AG04449 (cell line): ENCODE data around the gene LUC7L.

ENCODE experiments used
- CTCF ChIA-PET: fragments of 350-600 bp; formaldehyde crosslinking; extraction: SDS; loops from one replicate; lab custom pipeline; 2021; ENCODE audit warnings: antibody characterized with exemption; lab: Yijun Ruan, JAX
- POLR2A ChIA-PET: fragments of 400-600, 350-600 bp; formaldehyde crosslinking; extraction: SDS; loops from one replicate; lab custom pipeline; 2020; ENCODE audit warnings: antibody characterized with exemption, inconsistent platforms; lab: Yijun Ruan, JAX
- DNase-seq: peaks from one replicate; pipeline ENCODE4 v3.0.0-alpha.2; 2010; ENCODE audit warnings: low read depth, low spot score
- H3K4me3 ChIP-seq: 2 replicates; pipeline ENCODE4 v1.5.1; 2011; ENCODE audit warnings: low read depth, mild to moderate bottlenecking, control low read depth, low read length
- TF ChIP-seq, protein P1 (sequence below): IDR thresholded peaks from one replicate; pipeline ENCODE4 v1.5.1; 2011; ENCODE audit warnings: mild to moderate bottlenecking, moderate library complexity, low read length, control low read depth, inconsistent platforms; ENCODE audit not compliant: insufficient read depth; ENCODE audit errors: missing control alignments

The LUC7L gene

DNA sequence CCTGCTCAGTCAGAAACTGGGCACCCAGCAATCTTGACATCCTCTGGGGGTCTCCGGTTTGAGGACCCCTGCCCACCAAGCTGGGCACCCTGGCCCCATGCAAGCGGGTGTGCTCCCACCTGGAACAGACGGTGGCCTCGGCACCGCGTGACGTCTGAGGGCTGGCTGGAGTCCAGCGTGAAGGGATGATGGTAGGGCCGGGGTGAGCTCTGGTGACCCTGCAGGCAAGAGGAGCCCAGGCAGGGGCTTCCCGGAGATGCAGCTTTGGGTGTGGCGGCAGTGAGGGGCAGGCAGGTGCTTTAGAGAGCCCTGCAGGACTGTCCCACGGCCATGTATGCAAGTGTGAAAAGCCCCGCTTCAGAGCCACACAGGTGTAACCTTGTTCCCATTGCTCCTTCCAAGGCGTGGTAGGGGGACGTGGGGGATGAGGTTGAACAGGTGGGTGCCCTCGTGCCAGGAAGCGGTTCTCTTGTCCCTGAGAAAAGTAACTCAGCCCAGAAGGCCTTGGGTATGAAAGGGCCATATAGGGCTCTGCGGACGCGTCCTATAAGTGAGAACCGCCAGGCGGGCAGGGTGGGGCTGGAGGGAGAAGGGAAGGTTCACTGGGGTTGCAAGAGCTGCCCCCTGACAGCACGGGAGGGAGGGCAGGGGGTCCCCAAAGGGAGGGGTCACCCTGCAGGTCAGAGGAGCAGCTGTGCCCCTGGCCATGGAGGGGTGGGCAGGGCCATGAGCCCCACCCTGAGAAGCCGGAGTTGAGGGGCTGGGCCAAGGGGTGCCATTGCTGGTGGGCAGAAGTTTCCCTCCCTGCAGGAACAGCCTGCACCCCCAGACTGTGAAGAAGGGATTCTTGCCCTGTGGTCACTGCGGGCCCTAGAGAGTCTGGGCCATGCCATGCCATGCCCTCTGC is 37.3 kb upstream of the LUC7L start:
- TF ChIP-seq, protein P1, sequence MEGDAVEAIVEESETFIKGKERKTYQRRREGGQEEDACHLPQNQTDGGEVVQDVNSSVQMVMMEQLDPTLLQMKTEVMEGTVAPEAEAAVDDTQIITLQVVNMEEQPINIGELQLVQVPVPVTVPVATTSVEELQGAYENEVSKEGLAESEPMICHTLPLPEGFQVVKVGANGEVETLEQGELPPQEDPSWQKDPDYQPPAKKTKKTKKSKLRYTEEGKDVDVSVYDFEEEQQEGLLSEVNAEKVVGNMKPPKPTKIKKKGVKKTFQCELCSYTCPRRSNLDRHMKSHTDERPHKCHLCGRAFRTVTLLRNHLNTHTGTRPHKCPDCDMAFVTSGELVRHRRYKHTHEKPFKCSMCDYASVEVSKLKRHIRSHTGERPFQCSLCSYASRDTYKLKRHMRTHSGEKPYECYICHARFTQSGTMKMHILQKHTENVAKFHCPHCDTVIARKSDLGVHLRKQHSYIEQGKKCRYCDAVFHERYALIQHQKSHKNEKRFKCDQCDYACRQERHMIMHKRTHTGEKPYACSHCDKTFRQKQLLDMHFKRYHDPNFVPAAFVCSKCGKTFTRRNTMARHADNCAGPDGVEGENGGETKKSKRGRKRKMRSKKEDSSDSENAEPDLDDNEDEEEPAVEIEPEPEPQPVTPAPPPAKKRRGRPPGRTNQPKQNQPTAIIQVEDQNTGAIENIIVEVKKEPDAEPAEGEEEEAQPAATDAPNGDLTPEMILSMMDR: no peak
- no peak for DNase-seq
- H3K4me3 ChIP-seq: no peak overlapping the region
- ChIA-PET POLR2A (no interaction called here), CTCF (no interaction called here)

GRCh38 chr16:265711-266110 is 36.5 kb upstream of the LUC7L start:
- DNase-seq: no peak
- TF ChIP-seq, protein P1: no peak
- POLR2A ChIA-PET: interaction anchor here (0.6 kb wide), 1 partner anchor 10 kb away, joined by 3 read pairs; no protein-coding TSS in a partner anchor
- no peak overlapping the region for H3K4me3 ChIP-seq
- CTCF ChIA-PET: no interaction called here

DNA sequence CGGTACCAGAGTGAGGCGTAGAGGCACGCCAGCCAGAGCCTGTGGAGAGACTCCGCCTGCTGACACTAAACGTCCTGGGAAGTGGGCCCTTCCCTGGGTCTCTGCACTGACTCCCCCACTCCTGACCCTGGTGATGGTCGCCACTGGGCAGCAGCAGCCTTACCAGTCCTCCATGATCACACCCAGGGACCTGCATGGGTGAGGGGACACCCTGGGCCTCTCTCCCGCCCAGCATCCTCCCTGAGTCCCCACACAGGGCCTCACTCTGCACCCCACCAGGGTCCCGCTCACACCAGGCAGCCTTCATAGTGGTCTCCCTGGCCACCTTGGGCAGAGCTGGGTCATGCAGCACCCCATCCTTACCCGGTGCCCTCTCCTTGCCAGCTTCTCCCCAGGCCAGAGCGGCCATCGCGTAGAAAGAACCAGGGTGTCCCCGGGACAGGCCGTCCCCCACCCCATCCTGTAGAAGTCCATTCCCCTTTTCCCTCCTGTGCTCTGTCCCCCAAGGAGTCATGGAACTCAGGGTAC is 35.8 kb upstream of the LUC7L start:
- POLR2A ChIA-PET: interaction anchor here (0.6 kb wide), 1 partner anchor 10 kb away, joined by 3 read pairs; no protein-coding TSS in a partner anchor
- TF ChIP-seq, protein P1: no peak
- DNase-seq: no peak
- H3K4me3 ChIP-seq: no peak overlapping the region
- CTCF ChIA-PET: no interaction called here

DNA sequence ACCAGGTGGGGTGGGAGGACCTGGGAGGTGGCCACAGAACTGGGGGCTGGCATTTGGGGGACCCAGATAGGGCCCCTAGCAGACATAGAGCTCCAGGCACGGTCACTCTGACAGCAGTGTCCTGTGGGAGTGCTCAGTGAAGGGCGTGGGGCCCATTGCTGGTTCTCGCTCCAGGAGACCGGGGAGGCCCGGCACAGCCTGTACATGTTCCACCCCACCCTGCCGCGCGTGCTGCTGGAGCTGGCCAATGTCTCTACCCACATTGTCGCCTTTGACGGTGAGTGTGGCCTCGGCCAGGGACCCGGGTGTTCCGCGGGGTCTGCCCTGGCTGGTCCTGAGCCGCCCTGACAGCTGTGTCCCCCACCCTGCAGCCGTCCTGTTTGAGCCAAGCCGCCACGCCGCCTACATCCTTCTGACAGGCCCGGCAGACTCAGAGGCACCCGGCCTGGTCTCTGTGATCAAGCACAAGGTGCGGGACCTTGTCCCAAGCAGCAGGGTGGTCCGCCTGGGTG is 35.2 kb upstream of the LUC7L start:
- no peak for DNase-seq
- POLR2A ChIA-PET: no interaction called here
- CTCF ChIA-PET: no interaction called here
- H3K4me3 ChIP-seq: no peak overlapping the region
- TF ChIP-seq, protein P1: no peak

DNA sequence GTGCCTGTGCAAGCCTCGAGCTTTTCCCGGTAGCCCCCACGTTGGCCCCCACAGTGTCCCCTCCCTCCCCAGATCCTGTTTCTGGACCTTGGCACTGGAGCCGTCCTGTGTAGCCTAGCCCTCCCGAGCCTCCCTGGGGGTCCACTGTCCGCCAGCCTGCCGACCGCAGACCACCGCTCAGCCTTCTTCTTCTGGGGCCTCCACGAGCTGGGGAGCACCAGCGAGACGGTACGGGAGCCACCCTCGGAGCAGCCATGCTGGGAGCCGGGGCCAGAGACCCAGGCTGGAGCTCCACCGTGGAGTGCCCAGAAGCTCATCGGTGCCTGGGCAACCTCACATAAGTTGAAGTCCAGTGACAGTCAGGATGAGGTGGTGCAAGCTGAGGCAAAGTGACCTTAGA is 34.7 kb upstream of the LUC7L start:
- POLR2A ChIA-PET: no interaction called here
- TF ChIP-seq, protein P1: no peak
- DNase-seq: no peak
- CTCF ChIA-PET: no interaction called here
- H3K4me3 ChIP-seq: no peak overlapping the region

DNA sequence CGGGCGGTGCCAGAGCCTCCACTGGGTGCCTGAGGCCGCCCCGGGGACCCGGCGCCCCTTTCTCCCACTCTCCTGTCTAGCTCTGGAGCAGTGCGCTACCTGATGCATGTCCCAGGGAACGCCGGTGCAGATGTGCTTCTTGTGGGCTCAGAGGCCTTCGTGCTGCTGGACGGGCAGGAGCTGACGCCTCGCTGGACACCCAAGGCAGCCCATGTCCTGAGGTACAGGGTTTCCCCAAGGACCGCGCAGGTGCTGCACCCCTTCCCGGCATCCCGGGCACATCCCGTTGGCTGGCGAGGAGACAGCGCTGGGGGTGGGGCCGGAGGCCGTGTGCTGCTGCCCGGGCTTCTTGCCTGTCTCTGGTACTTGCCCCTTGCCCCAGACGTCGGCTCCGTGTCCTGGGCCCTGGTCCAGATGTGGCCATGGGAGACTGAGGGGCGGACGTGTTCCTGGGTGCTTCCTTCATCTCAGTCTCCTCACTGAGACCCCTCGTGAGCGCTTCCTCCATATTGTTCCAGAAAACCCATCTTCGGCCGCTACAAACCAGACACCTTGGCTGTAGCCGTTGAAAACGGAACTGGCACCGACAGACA is 34.0 kb upstream of the LUC7L start:
- H3K4me3 ChIP-seq: no peak overlapping the region
- CTCF ChIA-PET: no interaction called here
- TF ChIP-seq, protein P1: no peak
- POLR2A ChIA-PET: no interaction called here
- no peak for DNase-seq
